ENCODE results near the gene MCAM.

Gene MCAM

GRCh38 chr11:119267645-119268044 is 49.3 kb downstream of the MCAM start:
- TF ChIP-seq TAF1 (IDR thresholded peaks at IDR 0.05; ENCODE audit: low read depth) (no peak), TCF12 (IDR thresholded peaks at IDR 0.05; ENCODE audit: low read depth) (no peak), EGR1 (IDR thresholded peaks at IDR 0.05) (no peak), NFIC (IDR thresholded peaks at IDR 0.05) (no peak), ZBTB7A (IDR thresholded peaks at IDR 0.05; ENCODE audit: low read depth) (no peak), CEBPB (IDR thresholded peaks at IDR 0.05) (no peak), FOXM1 (IDR thresholded peaks at IDR 0.05; ENCODE audit: borderline replicate concordance, low read depth) (no peak), CREB1 (IDR thresholded peaks at IDR 0.05; ENCODE audit: low read depth) (no peak), YY1 (IDR thresholded peaks at IDR 0.05; ENCODE audit: low read depth) (no peak), EP300 (IDR thresholded peaks at IDR 0.05; ENCODE audit: borderline replicate concordance) (no peak), USF1 (IDR thresholded peaks at IDR 0.05) (no peak)

GRCh38 chr11:119266517-119267255 is 50.2 kb downstream of the MCAM start:
- no peak for TF ChIP-seq USF1 (IDR thresholded peaks at IDR 0.05)
- no peak for TF ChIP-seq EP300 (IDR thresholded peaks at IDR 0.05; ENCODE audit: borderline replicate concordance)
- no peak for TF ChIP-seq MAX (IDR thresholded peaks at IDR 0.05)
- TF ChIP-seq CEBPB (IDR thresholded peaks at IDR 0.05): no peak
- TF ChIP-seq TCF12 (IDR thresholded peaks at IDR 0.05; ENCODE audit: low read depth): no peak
- TF ChIP-seq NFIC (IDR thresholded peaks at IDR 0.05): no peak
- no peak for TF ChIP-seq REST (IDR thresholded peaks at IDR 0.05; ENCODE audit: low read depth)
- no peak for TF ChIP-seq RAD21 (IDR thresholded peaks at IDR 0.05; ENCODE audit: low read depth)
- TF ChIP-seq FOXM1 (IDR thresholded peaks at IDR 0.05; ENCODE audit: borderline replicate concordance, low read depth): no peak
- TF ChIP-seq TAF1 (IDR thresholded peaks at IDR 0.05; ENCODE audit: low read depth): no peak
- no peak for TF ChIP-seq YY1 (IDR thresholded peaks at IDR 0.05; ENCODE audit: low read depth)
- no peak for TF ChIP-seq ZBTB7A (IDR thresholded peaks at IDR 0.05; ENCODE audit: low read depth)
- no peak for TF ChIP-seq EGR1 (IDR thresholded peaks at IDR 0.05)
- TF ChIP-seq CREB1 (IDR thresholded peaks at IDR 0.05; ENCODE audit: low read depth): no peak
- no peak for TF ChIP-seq TEAD4 (IDR thresholded peaks at IDR 0.05)

- no peak for TF ChIP-seq TAF1 (IDR thresholded peaks at IDR 0.05; ENCODE audit: low read depth)
Measured at GRCh38 chr11:119266063-119266462, 50.9 kb downstream of the MCAM start.

- no peak for TF ChIP-seq RAD21 (IDR thresholded peaks at IDR 0.05; ENCODE audit: low read depth)
- TF ChIP-seq TAF1 (IDR thresholded peaks at IDR 0.05; ENCODE audit: low read depth): no peak
- no peak for TF ChIP-seq TEAD4 (IDR thresholded peaks at IDR 0.05)
- TF ChIP-seq USF1 (IDR thresholded peaks at IDR 0.05): no peak
- TF ChIP-seq ZBTB7A (IDR thresholded peaks at IDR 0.05; ENCODE audit: low read depth): no peak
- no peak for TF ChIP-seq CEBPB (IDR thresholded peaks at IDR 0.05)
- no peak for TF ChIP-seq FOXM1 (IDR thresholded peaks at IDR 0.05; ENCODE audit: borderline replicate concordance, low read depth)
- TF ChIP-seq CREB1 (IDR thresholded peaks at IDR 0.05; ENCODE audit: low read depth): no peak
- no peak for TF ChIP-seq NFIC (IDR thresholded peaks at IDR 0.05)
- TF ChIP-seq EGR1 (IDR thresholded peaks at IDR 0.05): no peak
- TF ChIP-seq REST (IDR thresholded peaks at IDR 0.05; ENCODE audit: low read depth): no peak
- TF ChIP-seq YY1 (IDR thresholded peaks at IDR 0.05; ENCODE audit: low read depth): no peak
- no peak for TF ChIP-seq EP300 (IDR thresholded peaks at IDR 0.05; ENCODE audit: borderline replicate concordance)
- no peak for TF ChIP-seq MAX (IDR thresholded peaks at IDR 0.05)
- no peak for TF ChIP-seq TCF12 (IDR thresholded peaks at IDR 0.05; ENCODE audit: low read depth)
Measured at GRCh38 chr11:119263352-119263940, 53.5 kb downstream of the MCAM start.

- TF ChIP-seq YY1 (IDR thresholded peaks at IDR 0.05; ENCODE audit: low read depth) (no peak), MAX (IDR thresholded peaks at IDR 0.05) (no peak), TEAD4 (IDR thresholded peaks at IDR 0.05) (no peak), RAD21 (IDR thresholded peaks at IDR 0.05; ENCODE audit: low read depth) (no peak), CEBPB (IDR thresholded peaks at IDR 0.05) (no peak), FOXM1 (IDR thresholded peaks at IDR 0.05; ENCODE audit: borderline replicate concordance, low read depth) (no peak), USF1 (IDR thresholded peaks at IDR 0.05) (no peak), CREB1 (IDR thresholded peaks at IDR 0.05; ENCODE audit: low read depth) (no peak), REST (IDR thresholded peaks at IDR 0.05; ENCODE audit: low read depth) (no peak), EP300 (IDR thresholded peaks at IDR 0.05; ENCODE audit: borderline replicate concordance) (no peak)
Measured at GRCh38 chr11:119262668-119263351, 54.1 kb downstream of the MCAM start.
